Liver (tissue), 9 donors: ENCODE results near the gene APBA2. TPM values are rescaled to one million over a fixed set of nuclear protein-coding genes. Genes with fewer than 3 reads are reported as not detected.

Source experiments
- DNase-seq: peaks from one replicate; pipeline ENCODE4 v3.0.0-alpha.2; 2017; ENCODE audit warnings: low spot score
- H3K27ac ChIP-seq, 2 donors: one replicate each; pipeline ENCODE4 v1.7.0; 2013; ENCODE audit warnings: inconsistent platforms in 2 of 2, low read length in 2 of 2, control low read depth in 1 of 2, low read depth in 1 of 2, mild to moderate bottlenecking in 1 of 2
- H3K27me3 ChIP-seq, 4 donors: one replicate each; pipeline versions ENCODE4 v1.6.1 to v1.7.0; 2013; ENCODE audit warnings: low read length in 3 of 4, inconsistent platforms in 1 of 4, mild to moderate bottlenecking in 1 of 4, moderate library complexity in 1 of 4; ENCODE audit not compliant: control insufficient read depth in 4 of 4, insufficient read depth in 4 of 4
- H3K36me3 ChIP-seq, 4 donors: one replicate each; pipeline versions ENCODE4 v1.6.1 to v1.7.0; 2013; ENCODE audit warnings: low read length in 3 of 4, mild to moderate bottlenecking in 3 of 4, low read depth in 1 of 4, moderate library complexity in 1 of 4; ENCODE audit not compliant: control insufficient read depth in 4 of 4, insufficient read depth in 3 of 4
- H3K4me1 ChIP-seq, 4 donors: one replicate each; pipeline versions ENCODE4 v1.6.1 to v1.7.0; 2013; ENCODE audit warnings: low read length in 3 of 4, mild to moderate bottlenecking in 3 of 4, moderate library complexity in 1 of 4; ENCODE audit not compliant: control insufficient read depth in 4 of 4, insufficient read depth in 4 of 4
- H3K4me3 ChIP-seq, 3 donors: one replicate each; pipeline versions ENCODE4 v1.6.1 to v1.7.0; 2013; ENCODE audit warnings: low read length in 3 of 3, control low read depth in 1 of 3, low read depth in 1 of 3, mild to moderate bottlenecking in 1 of 3
- H3K9ac ChIP-seq, 2 donors: one replicate each; pipeline ENCODE4 v1.7.0; 2013; ENCODE audit warnings: low read length in 2 of 2, mild to moderate bottlenecking in 2 of 2, moderate library complexity in 2 of 2, control low read depth in 1 of 2, low read depth in 1 of 2
- H3K9me3 ChIP-seq, 4 donors: one replicate each; pipeline versions ENCODE4 v1.6.1 to v1.7.0; 2013; ENCODE audit warnings: low read length in 3 of 4; ENCODE audit not compliant: control insufficient read depth in 4 of 4
- ATF3 ChIP-seq: IDR thresholded peaks from 2 replicates; pipeline ENCODE4 v1.6.1; 2016; ENCODE audit warnings: antibody characterized with exemption
- CTCF ChIP-seq: fragments of 150-350 bp; IDR thresholded peaks from 2 replicates; pipeline ENCODE4 v1.5.1; 2017; ENCODE audit warnings: improper control_type of control experiment, low read depth, low read length; ENCODE audit not compliant: missing input control
- EGR1 ChIP-seq, 2 donors: IDR thresholded peaks; 2 replicates each; pipeline ENCODE4 v1.6.1; 2016 to 2018; ENCODE audit warnings: antibody characterized with exemption in 2 of 2, low read depth in 2 of 2
- FOXA1 ChIP-seq: IDR thresholded peaks from 2 replicates; pipeline ENCODE4 v1.6.1; 2016; ENCODE audit warnings: antibody characterized with exemption
- FOXA2 ChIP-seq: IDR thresholded peaks from 2 replicates; pipeline ENCODE4 v1.6.1; 2016; ENCODE audit warnings: antibody characterized with exemption
- GABPA ChIP-seq, 2 donors: IDR thresholded peaks in 1 of 2; conservative IDR thresholded peaks in 1 of 2; 2 replicates each; pipeline ENCODE4 v1.6.1; 2016; ENCODE audit warnings: antibody characterized with exemption in 2 of 2, mild to moderate bottlenecking in 1 of 2, moderate library complexity in 1 of 2
- HNF4A ChIP-seq, 2 donors: conservative IDR thresholded peaks; 2 replicates each; pipeline ENCODE4 v1.6.1; 2016; ENCODE audit warnings: antibody characterized with exemption in 2 of 2, mild to moderate bottlenecking in 2 of 2
- HNF4G ChIP-seq: IDR thresholded peaks from 2 replicates; pipeline ENCODE4 v1.6.1; 2016; ENCODE audit warnings: antibody characterized with exemption
- JUND ChIP-seq, 2 donors: IDR thresholded peaks; 2 replicates each; pipeline ENCODE4 v1.6.1; 2016; ENCODE audit warnings: antibody characterized with exemption in 2 of 2
- MAX ChIP-seq: IDR thresholded peaks from 2 replicates; pipeline ENCODE4 v1.6.1; 2016; ENCODE audit warnings: antibody characterized with exemption
- NR2F2 ChIP-seq: IDR thresholded peaks from 2 replicates; pipeline ENCODE4 v1.6.1; 2016; ENCODE audit warnings: antibody characterized with exemption
- RAD21 ChIP-seq, 2 donors: IDR thresholded peaks; 2 replicates each; pipeline ENCODE4 v1.6.1; 2016; ENCODE audit warnings: antibody characterized with exemption in 2 of 2, mild to moderate bottlenecking in 2 of 2
- REST ChIP-seq: IDR thresholded peaks from 2 replicates; pipeline ENCODE4 v1.6.1; 2016; ENCODE audit warnings: antibody characterized with exemption, mild to moderate bottlenecking
- RXRA ChIP-seq, 2 donors: IDR thresholded peaks; 2 replicates each; pipeline ENCODE4 v1.6.1; 2017 to 2018; ENCODE audit warnings: antibody characterized with exemption in 2 of 2, mild to moderate bottlenecking in 1 of 2
- SP1 ChIP-seq: IDR thresholded peaks from 2 replicates; pipeline ENCODE4 v1.6.1; 2018; ENCODE audit warnings: antibody characterized with exemption, mild to moderate bottlenecking
- TAF1 ChIP-seq: conservative IDR thresholded peaks from 2 replicates; pipeline ENCODE4 v1.6.1; 2016; ENCODE audit warnings: antibody characterized with exemption, mild to moderate bottlenecking
- YY1 ChIP-seq: IDR thresholded peaks from 2 replicates; pipeline ENCODE4 v1.6.1; 2016; ENCODE audit warnings: antibody characterized with exemption, mild to moderate bottlenecking
- ZBTB33 ChIP-seq: IDR thresholded peaks from 2 replicates; pipeline ENCODE4 v1.6.1; 2016; ENCODE audit warnings: antibody characterized with exemption
- WGBS: extraction: QIAGEN DNeasy Blood & Tissue Kit; methylation state at CpG from one replicate; pipeline ENCODE4 v1.1.7; 2013; 5-methylcytosine and 5-hydroxymethylcytosine counted together
- polyA plus RNA-seq, 2 donors: library from polyadenylated mRNA; stranded (reverse) in 1 of 2; unstranded in 1 of 2; fragments of 200-250 nt in 1 of 2; fragments of >200 nt in 1 of 2; fragmentation: Nextera tagmentation in 1 of 2; extraction: Ambion mirVana in 1 of 2; gene quantifications; one replicate each; pipeline versions ENCODE4 v1.2.1 to v1.2.3, GENCODE V29; 2013 to 2015
- total RNA-seq, 2 donors: library from RNA; depleted of rRNA; stranded (reverse); fragments of >200 nt; gene quantifications; one replicate each; pipeline ENCODE4 v1.2.3, GENCODE V29; 2014
- donor health status: healthy.
- donor health status: healthy.
- donor health status: healthy.
- donor health status: healthy.
- donor health status: healthy.

APBA2 gene
- total and polyA plus RNA-seq, 4 donors = 0.38 to 2.9 (median 1.7) TPM

- no peaks in the 10 kb centered on the region for H3K9me3 ChIP-seq
- no peak overlapping the region for H3K4me3 ChIP-seq
- H3K4me1 ChIP-seq = no peaks in the 10 kb centered on the region
- H3K27me3 ChIP-seq = peaks cover 0 to 2% (median 0%) of the 10 kb centered on the region in 4 donors
- no peak overlapping the region for H3K27ac ChIP-seq
- no peak for TF ChIP-seq TAF1
- TF ChIP-seq YY1 = no peak
- no peak for TF ChIP-seq EGR1 (IDR thresholded peaks at IDR 0.05; ENCODE audit: low read depth in 2 of 2)
- TF ChIP-seq FOXA2 = no peak
- TF ChIP-seq RAD21 (IDR thresholded peaks at IDR 0.05) = no peak
- no peak for TF ChIP-seq NR2F2
- TF ChIP-seq CTCF = no peak
- TF ChIP-seq GABPA (IDR thresholded peaks at IDR 0.05 in 1 of 2, conservative IDR thresholded peaks at IDR 0.05 in 1 of 2) = no peak
- TF ChIP-seq RXRA (IDR thresholded peaks at IDR 0.05) = no peak
- no peak for TF ChIP-seq FOXA1
- TF ChIP-seq MAX = no peak
- TF ChIP-seq ATF3 = no peak
- no peak for TF ChIP-seq JUND (IDR thresholded peaks at IDR 0.05)
- no peak for TF ChIP-seq REST
- no peak for TF ChIP-seq HNF4A (conservative IDR thresholded peaks at IDR 0.05)
- no peak for TF ChIP-seq ZBTB33
- TF ChIP-seq SP1 = no peak
- TF ChIP-seq HNF4G = no peak
- H3K9ac ChIP-seq = no peak overlapping the region
- no peak for DNase-seq
- H3K36me3 ChIP-seq = no peaks in the 10 kb centered on the region
- WGBS = 65% methylated on average over 4 of the region's 4 CpGs
Observed at GRCh38 chr15:29046281-29046810, 160.6 kb downstream of the APBA2 start.
